HepG2 (cell line): Measurements from ENCODE around the gene MEMO1. TPM values are rescaled to one million over a fixed set of nuclear protein-coding genes. Genes with fewer than 3 reads are reported as not detected.
A peak's percentile ranks its signal among the peaks of the same experiment; 100 is the strongest.
"Not testable (repeated sequence)": the region's sequence is repeated elsewhere in the genome, so short reads cannot be mapped to it uniquely, and the experiment has no call there.

Experiments used
- ATAC-seq: fragments of 200-7000 bp; cut with Tn5 transposase; 3 replicates; pipeline ENCODE4 v1.9.1; 2020; ENCODE audit warnings: mild to moderate bottlenecking, moderate library complexity
- BruUV-seq: library from RNA; stranded (reverse); fragments of 400-500 nt; replicated peaks from 2 replicates; lab custom pipeline; 2021; lab: Mats Ljungman, UMichigan
- CTCF ChIA-PET: fragments of 300-600 bp; formaldehyde crosslinking; extraction: SDS; loops from one replicate; lab custom pipeline; 2021; ENCODE audit warnings: low total read pairs, inconsistent platforms, low intra/inter-chr PET ratio; lab: Yijun Ruan, JAX
- POLR2A ChIA-PET: fragments of 350-600 bp; sonication (Branson Sonifier 250); formaldehyde crosslinking; loops from one replicate; lab custom pipeline; 2020; ENCODE audit warnings: antibody characterized with exemption, inconsistent platforms; lab: Yijun Ruan, JAX
- DNase-seq: peaks from one replicate; pipeline ENCODE4 v3.0.0-alpha.2; 2015; ENCODE audit warnings: low spot score
- FAIRE-seq: peaks from 3 replicates; lab custom pipeline; 2011; peaks lifted over from hg19 to GRCh38; lab: Jason Lieb, UNC
- H2AFZ ChIP-seq: one replicate; pipeline ENCODE4 v1.6.1; 2011; ENCODE audit warnings: low read length, inconsistent platforms
- H3K27ac ChIP-seq: fragments of 300-600 bp; 3 replicates; pipeline ENCODE4 v1.8.0; 2011; ENCODE audit warnings: mixed run types, mild to moderate bottlenecking, mixed read lengths, low read length, inconsistent platforms; ENCODE audit not compliant: insufficient read depth; ENCODE audit errors: extremely low read length
- H3K27me3 ChIP-seq, 2 experiments: fragments of 200-600 bp in 1 of 2; 2 replicates in 1 of 2; 3 replicates in 1 of 2; pipeline versions ENCODE4 v1.6.0 to v1.8.0; 2011; ENCODE audit warnings: low read length in 2 of 2, mild to moderate bottlenecking in 2 of 2, moderate library complexity in 2 of 2, inconsistent platforms in 1 of 2; ENCODE audit not compliant: insufficient read depth in 2 of 2, control insufficient read depth in 1 of 2
- H3K36me3 ChIP-seq, 2 experiments: fragments of 200-600 bp in 1 of 2; replicated peaks in 1 of 2; 2 replicates in 1 of 2; 3 replicates in 1 of 2; pipeline versions ENCODE4 v1.5.1 to v1.8.0; 2011; ENCODE audit warnings: low read length in 2 of 2, inconsistent platforms in 1 of 2; ENCODE audit not compliant: insufficient read depth in 2 of 2, control insufficient read depth in 1 of 2
- H3K4me1 ChIP-seq: 2 replicates; pipeline ENCODE4 v1.5.1; 2012; ENCODE audit warnings: low read length, inconsistent platforms; ENCODE audit not compliant: insufficient read depth
- H3K4me2 ChIP-seq: 2 replicates; pipeline ENCODE4 v1.6.0; 2011; ENCODE audit warnings: low read depth, low read length, inconsistent platforms
- H3K4me3 ChIP-seq, 3 experiments: fragments of 200-600 bp in 1 of 3; sonication (generic), shearing (Covaris generic) in 1 of 3; replicated peaks in 1 of 3; 2 replicates each; pipeline ENCODE4 v1.5.1; 2011 to 2016; ENCODE audit warnings: low read length in 3 of 3, inconsistent platforms in 2 of 3, low read depth in 2 of 3, mild to moderate bottlenecking in 2 of 3, control low read depth in 1 of 3, mixed read lengths in 1 of 3; ENCODE audit not compliant: insufficient read depth in 1 of 3
- H3K79me2 ChIP-seq: one replicate; pipeline ENCODE4 v1.6.1; 2011; ENCODE audit warnings: low read length, inconsistent platforms; ENCODE audit not compliant: insufficient read depth
- H3K9ac ChIP-seq: 2 replicates; pipeline ENCODE4 v1.6.0; 2011; ENCODE audit warnings: mild to moderate bottlenecking, low read depth, low read length, inconsistent platforms; ENCODE audit not compliant: insufficient read depth
- H3K9me3 ChIP-seq: 2 replicates; pipeline ENCODE4 v1.5.1; 2012; ENCODE audit warnings: mild to moderate bottlenecking, low read length
- H4K20me1 ChIP-seq: 2 replicates; pipeline ENCODE4 v1.6.0; 2011; ENCODE audit warnings: inconsistent platforms, mild to moderate bottlenecking, low read length, moderate library complexity; ENCODE audit not compliant: insufficient read depth
- FOSL1 ChIP-seq: sonication (generic); formaldehyde crosslinking; IDR thresholded peaks from 2 replicates; pipeline ENCODE4 v1.9.0; 2021; ENCODE audit warnings: missing genetic modification reagents, borderline replicate concordance
- HNRNPK ChIP-seq: fragments of 200-400 bp; formaldehyde crosslinking; IDR thresholded peaks from 2 replicates; pipeline ENCODE4 v1.6.1; 2018; ENCODE audit warnings: low read length, low read depth, moderate library complexity, mild to moderate bottlenecking; ENCODE audit not compliant: poor library complexity, severe bottlenecking
- MAFF ChIP-seq: IDR thresholded peaks from 2 replicates; pipeline ENCODE4 v1.6.1; 2011; ENCODE audit warnings: low read depth, low read length, improper control_type of control experiment
- MAFK ChIP-seq, 2 experiments: IDR thresholded peaks in 1 of 2; conservative IDR thresholded peaks in 1 of 2; 2 replicates each; pipeline ENCODE4 v1.6.1; 2011; ENCODE audit warnings: improper control_type of control experiment in 2 of 2, low read length in 2 of 2
- NR2F1 ChIP-seq, 2 experiments: fragments of 450-650 bp in 1 of 2; formaldehyde crosslinking in 1 of 2; IDR thresholded peaks; 2 replicates each; pipeline versions ENCODE4 v1.5.0 to v1.6.1; 2016 to 2020; ENCODE audit warnings: mild to moderate bottlenecking in 1 of 2, missing compliant biosample characterization in 1 of 2, missing genetic modification reagents in 1 of 2, moderate library complexity in 1 of 2
- PCBP1 ChIP-seq: fragments of 200-400 bp; formaldehyde crosslinking; IDR thresholded peaks from 2 replicates; pipeline ENCODE4 v1.6.1; 2017; ENCODE audit warnings: mild to moderate bottlenecking, low read depth, low read length, borderline replicate concordance
- RFX3 ChIP-seq: IDR thresholded peaks from 2 replicates; pipeline ENCODE4 v1.6.1; 2016; ENCODE audit warnings: missing biosample characterization, missing genetic modification reagents
- YEATS2 ChIP-seq: sonication (generic); formaldehyde crosslinking; IDR thresholded peaks from 2 replicates; pipeline ENCODE4 v1.4.0; 2020; ENCODE audit warnings: missing genetic modification reagents, borderline replicate concordance
- WGBS: methylation state at CpG from one replicate; pipeline ENCODE4 v1.1.6; 2017; ENCODE audit warnings: low lambda C conversion rate; 5-methylcytosine and 5-hydroxymethylcytosine counted together
- in situ Hi-C: cut with HindIII; loops from 2 replicates; pipeline ENCODE4 v1.10.0; 2017; ENCODE audit warnings: low pct_unique_long_range_greater_than_20kb; ENCODE audit not compliant: extremely low pct_ligation_motif_present
- intact Hi-C: fragments of 100-400 bp; cut with micrococcal nuclease; formaldehyde crosslinking; loops from one replicate; pipeline ENCODE4 v1.10.0; 2022; ENCODE audit not compliant: unreplicated experiment
- polyA plus RNA-seq, 8 experiments: library from polyadenylated mRNA; depleted of rRNA in 3 of 8; stranded (reverse) in 7 of 8; unstranded in 1 of 8; fragments of >200 nt; fragmentation: Illumina TruSeq in 4 of 8; extraction: Trizol in 4 of 8; gene quantifications; 2 replicates each; pipeline versions ENCODE4 v1.2.1 to v1.2.3, GENCODE V29; 2011 to 2016; ENCODE audit warnings: low read depth in 4 of 8, missing spikeins in 1 of 8, mixed read lengths in 1 of 8; ENCODE audit not compliant: insufficient read depth in 1 of 8
- total RNA-seq, 5 experiments: library from RNA; depleted of rRNA; stranded (reverse); fragments of >200 nt; fragmentation: Illumina TruSeq; extraction: Trizol; gene quantifications; 2 replicates each; pipeline ENCODE4 v1.2.3, GENCODE V29; 2016; ENCODE audit warnings: low read depth in 1 of 5

The MEMO1 gene
- total and polyA plus RNA-seq, 2 of the 13 experiments (the other 11 are each of a cell fraction or from before 2014, with no cell fraction given) = 69.8 to 81.6 TPM

GRCh38 chr2:31863867-31864266 lies 146.9 kb downstream of the MEMO1 start:
- Histone ChIP-seq H3K36me3 (peaks cover 0 to 1% of the 10 kb centered on the region in 2 experiments; a peak in 2 of 5 replicates), H3K4me3 (no peak overlapping the region), H3K27ac (no peak overlapping the region), H3K9ac (no peak overlapping the region), H3K4me2 (no peak overlapping the region), H3K4me1 (no peaks in the 10 kb centered on the region), H3K27me3 (no peaks in the 10 kb centered on the region), H2AFZ (no peak overlapping the region), H3K79me2 (no peaks in the 10 kb centered on the region), H3K9me3 (no peaks in the 10 kb centered on the region), H4K20me1 (no peaks in the 10 kb centered on the region)
- ChIA-PET POLR2A (no interaction called here), CTCF (no interaction called here)
- DNase-seq (no peak), FAIRE-seq (no peak), ATAC-seq (no peak)
- WGBS = 98% methylated on average over 3 of the region's 3 CpGs
- TSS peak; percentile 19 for BruUV-seq
- intact Hi-C loops (no loop called here), in situ Hi-C loops (no loop called here)
- TF ChIP-seq MAFF (peak; percentile 70; the same call in 1 of the 2 replicates), NR2F1 (CRISPR knock-in tag; IDR thresholded peaks at IDR 0.05) (no peak), RFX3 (no peak), YEATS2 (CRISPR knock-in tag) (no peak), FOSL1 (CRISPR knock-in tag) (no peak), MAFK (conservative IDR thresholded peaks at IDR 0.05 in 1 of 2, IDR thresholded peaks at IDR 0.05 in 1 of 2; ENCODE audit: low read length in 2 of 2) (peak; percentile 56 to 83; a peak in 2 of 4 replicates)

GRCh38 chr2:31863015-31863656 lies 147.7 kb downstream of the MEMO1 start:
- WGBS = 95% methylated on average over 9 of the region's 9 CpGs
- intact Hi-C loops, H3K4me1 ChIP-seq, H3K36me3 ChIP-seq, H3K9ac ChIP-seq, CTCF ChIA-PET, H2AFZ ChIP-seq, DNase-seq, FAIRE-seq, BruUV-seq, in situ Hi-C loops, H3K4me3 ChIP-seq, H3K27me3 ChIP-seq, ATAC-seq, POLR2A ChIA-PET, H3K79me2 ChIP-seq, H3K4me2 ChIP-seq, H3K27ac ChIP-seq, H3K9me3 ChIP-seq, H4K20me1 ChIP-seq: not testable (repeated sequence)
- peak; percentile 99 for TF ChIP-seq HNRNPK
- TF ChIP-seq PCBP1 = 0 out of 2 replicates have a peak, but pooled peaks have one; percentile 76
